CD4-positive, alpha-beta T cell treated with Interleukin-10 for 1 hour (primary cell): ENCODE measurements around the gene FOSB.
"Not testable (repeated sequence)": the region's sequence is repeated elsewhere in the genome, so short reads cannot be mapped to it uniquely, and the experiment has no call there.

Experiments
- DNase-seq: peaks from one replicate; pipeline ENCODE4 v3.0.0-alpha.2; 2020

FOSB gene

GRCh38 chr19:45467456-45468158 is at the start of gene FOSB:
FOSB (plus strand) TSS chr19:45467996; CDS start chr19:45468587, 591 bp downstream.
- DNase-seq, result peak; percentile 97

GRCh38 chr19:45418802-45419201 is 49.0 kb upstream of the FOSB start:
- DNase-seq, result no peak

DNA sequence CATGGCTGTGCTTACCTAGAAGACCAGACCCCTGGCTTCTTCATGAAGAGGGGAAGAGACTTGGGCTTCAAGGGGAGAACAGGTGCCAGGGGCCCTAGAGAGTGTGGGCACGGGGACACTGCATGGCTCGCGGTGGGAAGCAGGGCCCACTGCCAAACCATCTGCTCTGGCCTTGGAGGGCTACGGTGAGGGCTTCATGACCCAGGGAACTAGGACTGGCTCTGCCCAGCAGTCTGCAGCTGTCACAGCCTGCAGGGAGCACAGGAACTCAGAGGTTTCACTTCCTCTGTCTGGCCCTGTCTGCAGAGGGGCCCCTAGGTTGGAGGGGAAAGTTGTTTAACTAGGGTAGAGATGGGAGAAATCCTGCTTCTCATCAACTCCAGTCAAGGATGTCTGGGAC is 48.4 kb upstream of the FOSB start:
- DNase-seq, result no peak

- DNase-seq, result no peak
Measured at GRCh38 chr19:45419895-45420294, 47.9 kb upstream of the FOSB start.

GRCh38 chr19:45420356-45420755 is 47.4 kb upstream of the FOSB start:
- DNase-seq, result no peak

DNA sequence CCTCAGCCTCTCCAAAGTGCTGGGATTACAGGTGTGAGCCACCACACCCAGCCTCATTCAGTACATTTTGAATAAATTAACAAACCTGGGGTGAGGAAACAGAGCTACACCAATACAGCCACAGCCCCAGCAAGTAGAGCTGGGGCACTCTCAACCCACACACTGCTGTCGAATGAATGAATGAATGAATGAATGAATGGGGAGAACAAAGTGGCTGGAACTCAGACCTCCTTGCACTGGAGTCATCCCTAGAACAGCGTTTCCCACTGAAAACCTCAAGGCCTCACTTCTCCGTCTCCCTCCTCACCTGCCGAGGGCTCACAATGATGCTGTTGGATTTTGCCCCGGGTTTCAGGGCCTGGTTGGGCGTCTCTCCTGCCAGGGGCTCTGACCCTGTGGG is 46.9 kb upstream of the FOSB start:
- no peak for DNase-seq

DNA sequence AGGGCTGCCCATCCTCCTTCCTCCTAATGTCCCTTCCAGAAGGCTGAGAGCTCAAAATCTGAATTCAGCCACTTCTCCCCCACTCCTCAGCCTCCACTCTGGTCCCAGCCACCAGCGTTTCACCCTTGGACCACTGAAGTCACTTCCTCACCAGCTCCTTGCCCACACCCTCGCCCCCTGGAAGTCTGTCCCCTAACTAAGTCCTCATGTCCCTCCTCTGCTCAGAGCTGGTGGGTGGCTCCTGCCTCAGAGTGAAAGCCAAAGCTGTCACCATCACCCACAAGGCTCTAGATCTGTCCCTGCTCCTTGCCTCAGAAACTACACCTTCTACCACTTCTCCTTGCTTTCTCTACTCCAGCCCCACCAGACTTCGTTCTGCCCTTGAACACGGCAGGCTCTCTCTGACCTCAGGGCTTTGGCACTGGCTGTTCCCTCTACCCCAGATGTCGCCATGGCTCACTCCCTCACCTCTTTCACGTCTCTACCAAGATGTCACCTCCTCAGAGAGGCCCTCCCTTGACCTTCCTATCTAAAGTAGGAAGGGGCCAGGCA is 45.8 kb upstream of the FOSB start:
- no peak for DNase-seq

- no peak for DNase-seq
Measured at GRCh38 chr19:45423033-45423588, 44.7 kb upstream of the FOSB start.

- peak; percentile 92 for DNase-seq
Measured at GRCh38 chr19:45423589-45424190, 44.1 kb upstream of the FOSB start, which contains the start of gene ERCC1. ERCC1 (minus strand) TSS chr19:45423917; CDS start chr19:45423374, 543 bp downstream.

DNA sequence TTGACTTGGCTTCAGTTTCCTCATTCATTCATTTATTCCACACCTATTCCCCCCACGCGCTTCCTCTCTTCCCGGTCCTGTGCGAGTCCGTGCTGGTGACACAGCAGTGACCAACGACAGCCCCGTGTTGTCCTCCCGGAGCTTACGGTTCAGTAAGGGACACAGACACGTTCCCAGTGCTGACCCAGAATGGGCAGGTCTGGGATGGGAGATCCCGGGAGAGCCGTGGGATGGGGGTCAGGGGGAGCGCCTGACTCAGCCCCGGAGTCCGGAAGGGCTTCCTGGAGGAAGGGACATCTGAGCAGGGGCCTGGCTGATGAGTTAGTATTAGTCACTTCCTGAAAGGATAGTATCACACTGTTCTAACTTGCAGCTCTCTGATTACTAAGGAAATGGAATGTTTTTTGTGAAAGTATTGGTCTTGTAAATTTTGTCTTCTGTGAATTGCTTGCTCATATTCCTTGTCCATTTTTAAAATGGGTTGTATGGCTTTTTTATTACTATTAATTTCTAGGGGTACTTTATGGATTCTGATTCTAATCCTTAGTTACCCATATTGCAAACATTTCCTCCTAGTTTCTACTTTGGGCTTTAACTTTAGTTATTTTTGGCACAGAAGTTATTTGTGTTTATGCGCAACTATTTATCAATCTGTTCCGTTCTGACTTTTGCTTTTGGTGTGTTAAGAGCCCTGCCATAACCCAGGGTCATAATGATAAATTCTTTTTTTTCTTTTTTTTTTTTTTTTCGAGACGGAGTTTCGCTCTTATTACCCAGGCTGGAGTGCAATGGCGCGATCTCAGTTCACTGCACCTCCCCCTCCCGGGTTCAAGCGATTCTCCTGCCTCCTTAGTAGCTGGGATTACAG is 43.4 kb upstream of the FOSB start:
- DNase-seq, result no peak

DNA sequence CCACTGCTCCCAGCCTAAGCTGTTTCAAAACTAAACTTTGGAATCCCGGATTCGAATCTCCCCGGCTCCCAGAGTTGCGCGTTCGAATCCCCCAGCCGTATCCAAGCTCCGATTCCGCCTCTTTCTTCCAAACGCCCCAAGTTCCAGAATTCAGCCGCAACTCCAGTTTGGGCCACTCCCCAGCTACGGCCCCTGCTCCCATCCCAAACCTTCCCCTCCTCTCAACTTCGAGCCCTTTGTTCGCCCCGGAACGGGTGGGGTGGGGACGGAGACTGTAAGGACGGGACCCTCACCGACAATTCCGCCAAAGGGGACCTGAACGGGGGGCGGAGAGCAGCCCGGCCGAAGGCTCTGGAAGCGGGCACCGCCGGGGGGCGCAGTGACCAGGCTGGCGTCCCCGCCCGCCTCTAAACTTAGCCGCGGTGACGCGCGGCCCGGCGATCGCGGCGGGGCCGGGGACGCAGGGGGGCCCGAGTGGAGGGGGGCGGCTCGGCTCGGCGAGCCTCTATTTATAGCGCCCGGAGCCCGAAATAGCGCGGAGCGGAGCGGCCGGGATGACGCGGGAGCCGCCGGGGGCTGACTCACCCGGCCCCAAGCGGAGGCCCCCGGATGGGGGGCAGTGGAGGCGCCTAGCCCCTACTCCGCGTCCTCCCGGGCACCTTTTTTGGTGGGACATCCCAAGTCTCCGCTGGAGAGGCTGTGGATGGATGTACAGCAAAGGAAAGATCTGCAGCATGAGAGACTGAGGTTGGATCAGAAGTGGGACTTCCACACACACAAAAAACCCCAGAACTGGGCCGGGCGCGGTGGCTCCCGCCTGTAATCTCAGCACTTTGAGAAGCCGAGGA is 39.2 kb upstream of the FOSB start:
- no peak for DNase-seq

GRCh38 chr19:45429896-45430295 is 37.9 kb upstream of the FOSB start:
- DNase-seq, result not testable (repeated sequence)

GRCh38 chr19:45431008-45431407 is 36.8 kb upstream of the FOSB start:
- DNase-seq, result not testable (repeated sequence)

DNA sequence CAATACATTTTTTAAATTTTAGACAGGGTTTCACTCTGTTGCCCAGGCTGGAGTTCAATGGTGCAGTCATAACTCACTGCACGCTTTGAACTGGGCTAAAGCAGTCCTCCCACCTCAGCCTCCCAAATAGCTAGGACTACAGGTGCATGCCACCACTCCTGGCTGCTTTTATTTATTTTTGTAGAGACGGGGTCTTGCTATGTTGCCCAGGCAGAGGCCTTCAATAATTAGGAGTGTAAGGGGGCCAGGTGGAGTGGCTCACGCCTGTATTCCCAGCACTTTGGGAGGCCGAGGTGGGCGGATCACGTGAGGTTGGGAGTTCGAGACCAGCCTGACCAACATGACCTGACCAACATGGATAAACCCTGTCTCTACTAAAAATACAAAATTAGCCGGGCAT is 35.3 kb upstream of the FOSB start:
- not testable (repeated sequence) for DNase-seq

- no peak for DNase-seq
Measured at GRCh38 chr19:45437328-45437727, 30.5 kb upstream of the FOSB start.

- no peak for DNase-seq
Measured at GRCh38 chr19:45439190-45439568, 28.6 kb upstream of the FOSB start.

DNA sequence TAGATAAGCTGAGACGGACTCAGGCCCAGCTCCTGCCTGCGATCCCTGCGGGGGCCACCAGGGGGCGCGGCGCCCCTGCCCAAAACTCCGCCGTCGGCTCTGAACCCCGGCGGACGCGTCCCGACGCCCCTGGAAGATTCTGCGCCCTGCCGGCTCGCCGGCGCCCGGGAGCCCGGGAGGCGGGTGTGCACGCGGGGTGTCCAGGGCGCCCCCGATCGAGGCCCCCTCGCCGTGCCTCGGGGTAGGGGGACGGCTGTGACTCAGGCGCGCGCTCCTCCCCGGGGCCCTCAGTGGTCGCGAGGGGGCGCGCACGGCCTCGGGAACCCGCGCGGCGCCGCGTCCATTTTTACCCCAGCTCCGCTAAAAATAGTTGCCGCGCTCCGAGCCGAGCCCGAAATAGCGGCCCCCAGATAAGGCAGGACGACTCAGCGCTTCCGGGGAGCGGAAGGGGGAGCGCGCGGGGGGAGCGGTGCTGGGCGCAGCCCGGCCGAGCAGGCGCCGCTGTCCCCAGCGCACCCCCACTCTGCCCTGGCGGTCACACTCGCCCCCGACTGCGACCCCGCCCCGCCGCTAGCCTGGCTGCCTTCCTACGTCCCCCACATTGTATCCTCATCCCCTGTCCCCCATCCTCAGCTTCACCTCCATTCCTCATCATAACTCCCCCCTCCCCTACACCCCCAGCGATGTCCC is 28.1 kb upstream of the FOSB start:
- DNase-seq, result peak; percentile 91

GRCh38 chr19:45440259-45440638 is 27.5 kb upstream of the FOSB start:
- DNase-seq, result no peak

DNA sequence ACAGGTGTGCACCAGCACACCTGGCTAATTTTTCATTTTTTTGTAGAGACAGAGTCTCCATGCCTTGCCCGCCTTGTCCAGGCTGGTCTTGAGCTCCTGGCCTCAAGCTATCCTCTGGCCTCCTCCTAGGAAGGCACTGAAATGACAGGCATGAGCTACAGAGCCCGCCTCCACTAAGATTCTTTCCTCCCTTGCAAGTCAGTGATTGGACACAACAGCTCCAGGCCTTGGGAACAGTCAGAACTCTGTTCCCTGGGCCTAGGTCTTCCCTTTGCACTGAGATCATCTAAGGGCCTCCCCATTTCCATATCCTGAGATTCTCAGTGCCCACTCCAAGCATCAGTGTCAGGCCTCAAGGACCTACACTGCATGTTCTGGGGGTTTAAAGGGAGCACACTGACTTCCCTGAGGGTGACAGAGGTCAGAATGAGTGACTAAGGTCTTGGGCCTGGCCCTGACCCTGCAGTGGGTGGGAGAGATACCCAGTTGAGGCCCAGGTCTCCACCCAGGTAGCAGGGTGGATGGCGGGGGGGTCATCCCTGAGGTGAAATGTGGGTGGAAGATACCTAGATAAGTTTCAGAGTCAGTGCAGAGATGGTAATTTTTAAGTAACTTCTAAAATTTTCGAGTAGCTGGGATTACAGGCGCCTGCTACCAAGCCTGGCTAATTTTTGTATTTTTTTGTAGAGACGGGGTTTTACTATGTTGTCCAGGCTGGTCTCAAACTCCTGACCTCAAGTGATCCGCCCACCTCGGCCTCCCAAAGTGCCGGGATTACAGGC is 26.7 kb upstream of the FOSB start:
- DNase-seq, result no peak

DNA sequence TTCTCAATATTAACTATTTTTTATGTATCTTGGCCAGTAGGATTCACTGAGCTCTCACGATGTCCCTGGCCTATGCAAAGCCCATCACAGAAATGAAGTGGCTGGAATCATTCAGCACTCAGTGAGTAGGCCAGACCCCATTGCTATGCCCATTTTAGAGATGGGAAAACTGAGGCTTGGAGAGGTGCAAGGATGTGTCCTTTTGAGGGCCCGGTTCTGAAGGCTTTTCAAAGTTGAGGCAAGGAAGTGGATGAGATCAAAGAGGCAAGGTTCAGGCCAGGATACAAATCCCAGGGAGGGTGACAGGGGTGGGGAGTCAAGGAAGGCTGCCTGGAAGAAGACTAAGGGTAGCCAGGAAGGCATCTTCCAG is 25.4 kb upstream of the FOSB start:
- DNase-seq, result no peak
